CD14-positive monocyte (primary cell): ENCODE results near the gene GAMT. TPM values are rescaled to one million over a fixed set of nuclear protein-coding genes. Genes with fewer than 3 reads are reported as not detected.

ENCODE experiments used
- DNase-seq, 3 donors: peaks; one replicate each; pipeline ENCODE4 v3.0.0-alpha.2; 2011 to 2022
- H2AFZ ChIP-seq: 2 replicates; pipeline ENCODE4 v1.6.0; 2012; ENCODE audit warnings: mild to moderate bottlenecking, low read depth, low read length, inconsistent platforms; ENCODE audit not compliant: insufficient read depth, poor library complexity, severe bottlenecking
- H3K27ac ChIP-seq, 2 donors: 1 replicate in 1 of 2; 2 replicates in 1 of 2; pipeline ENCODE4 v1.5.1; 2012 to 2013; ENCODE audit warnings: low read length in 2 of 2, control low read depth in 1 of 2, inconsistent platforms in 1 of 2, low read depth in 1 of 2, mild to moderate bottlenecking in 1 of 2
- H3K27me3 ChIP-seq, 2 donors: one replicate each; pipeline versions ENCODE4 v1.6.0 to v1.6.1; 2011 to 2013; ENCODE audit warnings: low read length in 2 of 2; ENCODE audit not compliant: control insufficient read depth in 2 of 2, insufficient read depth in 2 of 2
- H3K36me3 ChIP-seq, 2 donors: replicated peaks in 1 of 2; 1 replicate in 1 of 2; 2 replicates in 1 of 2; pipeline versions ENCODE4 v1.5.1 to v1.6.1; 2012 to 2013; ENCODE audit warnings: low read length in 2 of 2, control low read depth in 1 of 2, inconsistent platforms in 1 of 2, mild to moderate bottlenecking in 1 of 2; ENCODE audit not compliant: insufficient read depth in 2 of 2, control insufficient read depth in 1 of 2
- H3K4me1 ChIP-seq, 2 donors: 1 replicate in 1 of 2; 2 replicates in 1 of 2; pipeline versions ENCODE4 v1.5.1 to v1.6.1; 2012 to 2013; ENCODE audit warnings: low read length in 2 of 2, control low read depth in 1 of 2, inconsistent platforms in 1 of 2, mild to moderate bottlenecking in 1 of 2, moderate library complexity in 1 of 2; ENCODE audit not compliant: insufficient read depth in 2 of 2, control insufficient read depth in 1 of 2
- H3K4me2 ChIP-seq: replicated peaks from 2 replicates; pipeline ENCODE3; 2012; ENCODE audit warnings: low read length, moderate library complexity, mild to moderate bottlenecking; ENCODE audit not compliant: poor library complexity, severe bottlenecking; ENCODE audit errors: extremely low read depth
- H3K4me3 ChIP-seq, 3 experiments: fragments of 200-600 bp in 1 of 3; sonication (generic) in 1 of 3; replicated peaks in 1 of 3; 1 replicate in 2 of 3; 2 replicates in 1 of 3; pipeline ENCODE4 v1.5.1; 2011 to 2013; ENCODE audit warnings: low read length in 3 of 3, mild to moderate bottlenecking in 3 of 3, control low read depth in 2 of 3, low read depth in 2 of 3, inconsistent platforms in 1 of 3, moderate library complexity in 1 of 3
- H3K79me2 ChIP-seq: 2 replicates; pipeline ENCODE4 v1.6.0; 2012; ENCODE audit warnings: mild to moderate bottlenecking, control low read depth, inconsistent platforms, low read length, moderate library complexity; ENCODE audit not compliant: insufficient read depth
- H3K9ac ChIP-seq: 2 replicates; pipeline ENCODE4 v1.6.0; 2017; ENCODE audit warnings: low read length, mild to moderate bottlenecking; ENCODE audit not compliant: insufficient read depth, poor library complexity, severe bottlenecking
- H3K9me3 ChIP-seq, 2 donors: replicated peaks in 1 of 2; 1 replicate in 1 of 2; 2 replicates in 1 of 2; pipeline versions ENCODE4 v1.5.1 to v1.6.1; 2012 to 2013; ENCODE audit warnings: low read length in 2 of 2, control low read depth in 1 of 2; ENCODE audit not compliant: control insufficient read depth in 1 of 2, insufficient read depth in 1 of 2
- H4K20me1 ChIP-seq: 2 replicates; pipeline ENCODE4 v1.6.0; 2012; ENCODE audit warnings: mild to moderate bottlenecking, low read length, control low read depth, moderate library complexity; ENCODE audit not compliant: insufficient read depth
- H3K27ac Mint-ChIP-seq, 7 donors: one replicate each; pipeline ENCODE4 v1.8.0; 2020; ENCODE audit warnings: mild to moderate bottlenecking in 7 of 7, mixed read lengths in 7 of 7, moderate library complexity in 6 of 7, inconsistent platforms in 2 of 7
- H3K27me3 Mint-ChIP-seq, 3 donors: one replicate each; pipeline ENCODE4 v1.8.0; 2021 to 2022; ENCODE audit warnings: low read depth in 3 of 3, mild to moderate bottlenecking in 3 of 3, mixed read lengths in 3 of 3, moderate library complexity in 3 of 3, inconsistent platforms in 1 of 3
- H3K36me3 Mint-ChIP-seq, 2 donors: one replicate each; pipeline ENCODE4 v1.8.0; 2020; ENCODE audit warnings: mixed read lengths in 2 of 2, inconsistent platforms in 1 of 2, mild to moderate bottlenecking in 1 of 2
- H3K4me1 Mint-ChIP-seq: one replicate; pipeline ENCODE4 v1.8.0; 2020; ENCODE audit warnings: mild to moderate bottlenecking, mixed read lengths
- H3K4me3 Mint-ChIP-seq, 2 donors: one replicate each; pipeline ENCODE4 v1.8.0; 2020; ENCODE audit warnings: mild to moderate bottlenecking in 2 of 2, mixed read lengths in 2 of 2, moderate library complexity in 1 of 2
- H3K9me3 Mint-ChIP-seq, 7 donors: one replicate each; pipeline ENCODE4 v1.8.0; 2020 to 2022; ENCODE audit warnings: mixed read lengths in 7 of 7, mild to moderate bottlenecking in 6 of 7, moderate library complexity in 6 of 7, inconsistent platforms in 2 of 7
- CTCF ChIP-seq: fragments of 200-600 bp; IDR thresholded peaks from one replicate; pipeline ENCODE4 v1.8.0; 2022; ENCODE audit warnings: antibody characterized with exemption, mild to moderate bottlenecking
- WGBS: methylation state at CpG from one replicate; pipeline ENCODE4 v1.1.5; 2013; ENCODE audit warnings: missing lambda C conversion rate; ENCODE audit not compliant: insufficient coverage; 5-methylcytosine and 5-hydroxymethylcytosine counted together
- intact Hi-C, 2 donors: fragments of 100-400 bp; cut with micrococcal nuclease; formaldehyde crosslinking; loops; one replicate each; pipeline versions ENCODE4 v1.15.0 to v1.15.1; 2023
- polyA plus RNA-seq, 3 donors: library from polyadenylated mRNA; depleted of rRNA in 1 of 3; unstranded in 2 of 3; stranded (reverse) in 1 of 3; fragments of 300-500 nt in 2 of 3; fragments of >200 nt in 1 of 3; fragmentation: Illumina TruSeq in 2 of 3; gene quantifications; 1 replicate in 2 of 3; 2 replicates in 1 of 3; pipeline ENCODE4 v1.2.3, GENCODE V29; 2012 to 2021

Gene GAMT
- polyA plus RNA-seq, 3 donors: 0.95 to 1.3 (median 0.96) TPM

GRCh38 chr19:1393841-1394240 lies 7.5 kb downstream of the GAMT start:
- no peaks in the 10 kb centered on the region for H3K9me3 Mint-ChIP-seq
- H3K27ac Mint-ChIP-seq: no peak overlapping the region
- H3K4me3 Mint-ChIP-seq: no peak overlapping the region
- 97% methylated on average over 17 of the region's 17 CpGs for WGBS
- no peak for TF ChIP-seq CTCF
- H3K4me1 ChIP-seq: peaks cover 0 to 11% of the 10 kb centered on the region in 2 donors
- no peaks in the 10 kb centered on the region for H4K20me1 ChIP-seq
- H3K79me2 ChIP-seq: no peaks in the 10 kb centered on the region
- no peak overlapping the region for H3K9ac ChIP-seq
- peaks cover 43 to 54% of the 10 kb centered on the region in 2 donors for H3K36me3 Mint-ChIP-seq
- no peak overlapping the region for H2AFZ ChIP-seq
- H3K27me3 ChIP-seq: no peaks in the 10 kb centered on the region
- no peak overlapping the region for H3K4me3 ChIP-seq
- no peak for DNase-seq
- intact Hi-C loops: no loop called here
- H3K27me3 Mint-ChIP-seq: peaks cover 0 to 3% (median 0%) of the 10 kb centered on the region in 3 donors
- no peak overlapping the region for H3K27ac ChIP-seq
- peaks cover 6% of the 10 kb centered on the region for H3K4me1 Mint-ChIP-seq
- H3K36me3 ChIP-seq: peaks cover 58 to 60% of the 10 kb centered on the region in 2 donors
- H3K4me2 ChIP-seq: no peak overlapping the region
- H3K9me3 ChIP-seq: no peaks in the 10 kb centered on the region

GRCh38 chr19:1392939-1393530 lies 8.3 kb downstream of the GAMT start:
- Mint-ChIP-seq H3K4me1 (peaks cover 6% of the 10 kb centered on the region), H3K9me3 (no peaks in the 10 kb centered on the region), H3K4me3 (no peak overlapping the region), H3K27ac (no peak overlapping the region), H3K27me3 (peaks cover 0 to 3% (median 0%) of the 10 kb centered on the region in 3 donors), H3K36me3 (peaks cover 48 to 62% of the 10 kb centered on the region in 2 donors)
- Histone ChIP-seq H3K9ac (no peak overlapping the region), H3K27ac (no peak overlapping the region), H3K79me2 (no peaks in the 10 kb centered on the region), H3K4me2 (no peak overlapping the region), H3K9me3 (no peaks in the 10 kb centered on the region), H3K27me3 (no peaks in the 10 kb centered on the region), H2AFZ (no peak overlapping the region), H4K20me1 (peaks cover 3% of the 10 kb centered on the region), H3K4me1 (peaks cover 0 to 11% of the 10 kb centered on the region in 2 donors), H3K4me3 (no peak overlapping the region), H3K36me3 (peaks cover 66 to 68% of the 10 kb centered on the region in 2 donors)
- intact Hi-C loops: no loop called here
- TF ChIP-seq CTCF: no peak
- whole genome bisulfite sequencing: 100% methylated on average over 21 of the region's 37 CpGs
- DNase-seq: no peak
